CD4-positive, alpha-beta T cell treated with Interleukin-17A for 4 hours (primary cell): ENCODE data around the gene ZNF18.

ENCODE experiments used
- DNase-seq: peaks from one replicate; pipeline ENCODE4 v3.0.0-alpha.2; 2020; ENCODE audit warnings: mixed read lengths

The ZNF18 gene, protein sequence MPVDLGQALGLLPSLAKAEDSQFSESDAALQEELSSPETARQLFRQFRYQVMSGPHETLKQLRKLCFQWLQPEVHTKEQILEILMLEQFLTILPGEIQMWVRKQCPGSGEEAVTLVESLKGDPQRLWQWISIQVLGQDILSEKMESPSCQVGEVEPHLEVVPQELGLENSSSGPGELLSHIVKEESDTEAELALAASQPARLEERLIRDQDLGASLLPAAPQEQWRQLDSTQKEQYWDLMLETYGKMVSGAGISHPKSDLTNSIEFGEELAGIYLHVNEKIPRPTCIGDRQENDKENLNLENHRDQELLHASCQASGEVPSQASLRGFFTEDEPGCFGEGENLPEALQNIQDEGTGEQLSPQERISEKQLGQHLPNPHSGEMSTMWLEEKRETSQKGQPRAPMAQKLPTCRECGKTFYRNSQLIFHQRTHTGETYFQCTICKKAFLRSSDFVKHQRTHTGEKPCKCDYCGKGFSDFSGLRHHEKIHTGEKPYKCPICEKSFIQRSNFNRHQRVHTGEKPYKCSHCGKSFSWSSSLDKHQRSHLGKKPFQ

DNA sequence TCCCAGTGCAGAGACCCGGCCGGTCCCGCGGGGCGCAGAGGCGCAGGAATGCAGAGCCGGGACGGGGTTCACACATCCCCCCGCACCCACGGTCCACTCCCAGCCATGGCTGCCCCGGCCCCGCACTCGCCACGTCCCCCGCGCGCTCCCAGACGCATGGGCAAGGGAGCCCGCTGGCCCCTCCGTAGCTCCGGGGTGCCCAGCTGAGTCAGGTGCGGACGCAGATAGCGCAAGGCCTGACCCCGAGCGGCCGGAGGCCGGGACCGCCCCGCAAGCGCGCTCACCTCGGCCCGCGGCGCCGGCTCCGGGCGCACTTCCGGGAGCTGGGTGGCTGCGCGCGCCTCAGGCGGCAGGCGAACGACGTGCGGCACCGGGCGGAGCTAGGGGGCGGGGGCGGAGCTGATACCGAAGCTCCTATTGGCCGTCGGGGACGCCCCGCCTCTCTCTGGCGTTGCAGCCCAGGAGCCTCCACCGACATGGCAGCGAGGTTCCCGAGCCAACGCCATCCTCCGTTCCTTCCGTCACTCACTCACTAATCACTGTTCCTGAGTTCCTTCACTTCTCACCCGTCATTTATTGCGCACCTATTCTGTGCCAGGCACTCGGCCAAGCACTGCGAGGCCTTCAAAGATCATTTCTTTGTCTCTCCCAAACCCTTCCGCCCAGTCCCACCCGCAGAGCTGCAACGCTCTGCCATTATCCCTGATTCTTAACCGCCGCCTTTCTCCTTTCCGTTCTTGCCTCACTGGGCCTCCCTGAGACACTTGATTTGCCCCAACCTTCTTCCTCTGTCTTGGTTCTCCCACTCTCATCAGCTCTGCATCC, at the start of gene ZNF18:
Gene ZNF18 (minus strand): TSS at position 329 of the 825 bp plus-strand sequence. CDS start 4,646 bp downstream, outside the sequence.
- DNase-seq, result peak; percentile 98

DNA sequence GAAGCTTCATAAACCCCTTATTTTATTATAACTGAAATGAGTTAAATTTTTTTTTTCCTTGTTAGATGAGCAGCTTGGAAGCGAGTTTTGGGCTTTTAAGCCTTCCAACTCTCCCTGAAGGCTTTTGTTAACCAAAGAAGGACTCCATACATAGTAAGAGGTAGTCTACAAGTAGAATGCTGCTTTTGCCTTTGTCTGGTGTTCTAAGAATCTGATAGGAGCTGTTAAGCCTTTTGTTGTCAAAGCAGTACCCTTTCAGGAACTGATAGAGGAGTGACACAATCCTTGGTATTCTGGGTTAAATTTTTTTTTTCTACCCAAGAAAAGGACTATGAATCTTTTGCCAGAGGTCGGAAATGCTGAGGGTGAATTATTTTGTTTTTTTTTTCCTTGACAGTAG, 49.5 kb upstream of the ZNF18 start:
- DNase-seq, result no peak

DNA sequence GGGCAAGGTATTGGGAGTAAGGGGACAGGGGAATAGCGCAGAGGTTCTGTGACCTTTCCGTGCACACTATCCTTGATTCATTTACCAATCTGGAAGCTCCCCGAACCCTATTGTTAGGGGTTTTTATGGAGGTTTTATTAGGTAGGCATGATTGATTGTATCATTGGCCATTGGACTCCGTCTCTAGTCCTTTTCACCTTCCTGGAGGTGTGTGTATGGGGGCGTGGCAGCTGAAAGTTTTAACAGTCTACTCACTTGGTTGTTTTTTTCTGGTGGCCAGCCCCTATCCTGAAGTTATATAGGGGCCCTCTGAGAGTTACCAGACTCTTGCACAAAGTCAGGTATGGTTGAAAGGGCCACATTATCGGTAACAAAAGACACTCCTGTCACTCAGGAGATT, 46.4 kb upstream of the ZNF18 start:
- DNase-seq, result no peak

DNA sequence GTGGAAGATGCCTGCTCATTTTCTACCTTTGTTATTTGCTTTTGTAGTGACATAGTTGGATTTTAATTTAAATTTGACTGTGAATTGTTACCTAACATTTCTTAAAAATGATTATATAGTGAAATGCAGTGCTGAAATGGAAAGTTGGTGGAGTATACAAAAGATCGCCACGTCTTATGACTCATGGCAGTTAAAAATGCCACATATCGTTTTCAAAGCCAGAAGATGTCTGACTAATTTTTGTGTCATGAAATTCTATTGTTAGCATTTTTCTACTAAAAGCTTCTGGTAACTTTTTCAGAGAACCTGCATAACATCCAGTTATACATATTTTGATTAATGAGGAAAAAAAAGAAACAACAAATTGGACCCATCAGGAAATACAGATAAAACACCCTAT, 44.0 kb upstream of the ZNF18 start:
- DNase-seq, result no peak

DNA sequence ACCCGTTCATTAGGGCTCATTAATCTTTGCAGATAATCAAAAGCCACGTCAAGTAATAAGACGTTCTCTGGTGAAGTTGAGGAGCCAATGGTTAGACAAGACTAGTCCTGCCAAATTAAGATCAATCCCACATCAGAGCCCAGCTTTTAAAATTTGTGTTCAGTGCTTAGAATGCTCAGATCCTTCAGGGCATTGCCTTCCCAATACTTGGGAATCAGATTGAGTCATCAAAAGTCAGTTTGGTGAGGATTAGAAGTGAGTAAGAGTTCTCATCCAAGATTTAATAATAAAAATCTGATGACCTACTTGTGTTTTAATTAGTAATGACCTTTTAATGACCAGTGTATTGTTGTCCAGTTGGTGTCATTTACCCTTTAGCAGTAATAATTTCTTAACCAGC, 43.2 kb upstream of the ZNF18 start:
- no peak for DNase-seq

DNA sequence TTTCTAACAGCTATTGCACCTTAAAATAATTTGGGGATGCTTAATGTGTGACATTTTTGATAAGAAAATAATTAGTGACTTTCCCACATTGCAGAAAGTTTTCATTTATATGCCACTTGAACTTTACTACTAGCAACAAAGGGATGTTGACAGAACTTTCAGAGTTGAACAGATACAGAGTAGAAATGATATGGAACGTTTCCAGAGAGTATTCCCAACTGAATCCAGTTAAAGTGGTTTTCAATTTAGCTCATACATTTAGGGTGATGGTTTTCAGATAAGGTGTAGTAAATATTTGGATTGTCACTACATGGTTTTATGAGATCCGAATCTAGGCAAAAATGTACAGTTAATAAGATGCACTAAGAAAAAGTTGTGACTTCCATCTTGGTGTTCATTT, 40.7 kb upstream of the ZNF18 start:
- no peak for DNase-seq

DNA sequence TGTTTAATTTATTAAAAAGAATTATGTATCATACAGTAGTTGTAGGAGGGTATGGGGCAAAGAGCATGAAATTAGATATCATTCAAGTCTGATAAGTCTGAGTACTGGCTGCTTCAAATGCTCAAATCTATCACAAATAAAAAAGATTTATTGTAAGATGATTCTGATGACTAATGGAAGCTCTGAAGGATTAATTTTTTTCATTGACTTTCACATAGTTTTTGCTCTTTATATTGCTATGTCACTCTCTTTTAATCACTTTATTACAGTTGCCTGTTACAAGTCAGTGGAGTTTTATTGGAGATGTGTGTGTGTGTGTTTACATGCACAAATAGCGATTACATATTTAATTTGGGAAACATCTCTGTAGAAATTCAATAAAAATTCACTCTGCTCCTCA, 38.4 kb upstream of the ZNF18 start:
- no peak for DNase-seq

DNA sequence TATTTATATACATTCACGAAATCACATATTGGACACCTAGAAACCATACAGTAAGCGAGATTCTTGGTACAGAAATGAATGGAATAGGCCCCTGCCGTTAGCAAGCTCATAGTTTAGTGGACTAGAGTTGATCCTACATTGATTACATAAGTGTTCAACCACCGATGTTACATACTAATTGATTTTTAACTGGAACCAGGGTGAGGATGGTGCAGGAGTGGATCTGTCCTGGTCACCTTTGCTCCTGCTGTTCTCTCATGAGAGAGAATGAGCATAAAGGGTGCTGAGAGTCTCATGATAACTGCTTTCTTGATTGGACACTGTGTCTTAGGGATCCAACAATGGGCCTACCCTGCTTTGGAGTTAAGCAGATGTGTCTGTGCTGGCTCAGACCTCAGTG, 37.3 kb upstream of the ZNF18 start:
- no peak for DNase-seq

DNA sequence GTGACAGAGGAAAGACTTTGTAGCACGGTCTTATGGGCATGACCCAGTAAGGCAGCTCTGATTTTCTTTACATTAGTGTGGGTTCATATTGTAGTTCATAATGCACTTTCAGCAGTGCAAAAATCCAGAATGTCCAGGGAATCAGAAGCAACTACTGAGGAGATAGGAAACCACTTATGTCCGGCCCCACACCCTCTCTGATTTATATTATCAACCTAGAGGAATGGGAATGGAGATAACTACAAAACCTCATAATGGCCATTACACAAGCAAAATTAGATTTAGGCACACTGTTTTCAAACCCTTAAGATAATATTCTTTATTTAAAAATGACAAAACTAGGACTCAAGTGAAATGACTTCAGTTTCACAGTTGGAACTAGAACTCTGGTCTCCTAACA, 31.3 kb upstream of the ZNF18 start:
- no peak for DNase-seq

DNA sequence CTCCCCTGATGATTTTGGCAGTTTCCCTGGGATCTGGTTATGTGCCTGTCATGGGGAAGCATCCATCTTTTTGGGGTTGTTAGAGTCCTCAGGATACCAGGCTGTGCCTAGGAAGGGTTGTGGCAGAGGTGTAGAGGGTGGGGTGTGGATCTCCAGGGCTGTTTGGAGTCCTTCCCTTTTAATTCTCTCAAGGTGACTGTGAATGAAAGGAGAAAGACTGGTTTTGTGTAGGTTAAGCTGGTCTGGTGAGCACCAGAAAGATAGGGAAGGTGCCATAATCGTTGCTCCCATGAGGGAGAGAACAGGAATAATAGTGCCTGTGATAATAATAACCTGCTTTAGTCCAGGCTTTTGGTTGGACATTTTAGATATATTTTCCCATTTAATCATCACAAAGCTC, 30.4 kb upstream of the ZNF18 start:
- DNase-seq, result no peak

DNA sequence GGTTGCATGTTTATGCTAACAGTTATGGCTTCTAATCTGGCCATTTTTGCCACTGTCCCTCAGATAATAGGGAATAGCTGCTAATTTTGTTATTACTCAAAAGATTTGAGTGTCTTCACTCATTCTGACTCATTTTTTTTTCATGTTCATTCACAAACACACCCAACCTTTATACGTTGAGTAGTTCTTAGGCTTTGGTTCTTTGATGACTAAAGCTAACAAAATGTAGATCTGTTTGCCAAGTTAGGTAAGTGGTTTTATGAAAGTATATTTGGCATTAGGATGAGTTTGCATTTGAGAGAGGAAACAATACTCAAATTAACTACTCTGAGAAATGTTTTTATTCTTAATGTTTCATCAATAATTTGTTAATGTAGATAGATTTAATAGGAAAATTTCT, 27.1 kb upstream of the ZNF18 start:
- no peak for DNase-seq

DNA sequence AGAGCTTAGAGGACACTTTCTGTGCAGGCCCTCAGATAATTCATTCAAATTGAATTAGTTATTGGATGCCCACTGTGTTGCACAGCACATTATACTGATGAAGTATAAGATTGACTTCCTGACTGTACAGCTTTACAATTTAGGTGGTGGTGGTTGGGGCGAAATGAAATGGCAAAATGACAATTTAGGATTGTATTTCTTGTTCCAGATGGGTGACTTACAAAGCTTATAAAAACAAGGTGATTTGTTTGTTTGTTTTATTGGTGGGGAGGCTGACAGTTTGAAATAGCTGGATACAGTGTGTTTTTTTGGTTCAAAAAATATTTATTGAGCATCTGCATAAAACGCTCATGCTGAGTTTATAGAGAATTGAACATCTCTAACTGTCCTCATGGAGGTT, 25.0 kb upstream of the ZNF18 start:
- no peak for DNase-seq

DNA sequence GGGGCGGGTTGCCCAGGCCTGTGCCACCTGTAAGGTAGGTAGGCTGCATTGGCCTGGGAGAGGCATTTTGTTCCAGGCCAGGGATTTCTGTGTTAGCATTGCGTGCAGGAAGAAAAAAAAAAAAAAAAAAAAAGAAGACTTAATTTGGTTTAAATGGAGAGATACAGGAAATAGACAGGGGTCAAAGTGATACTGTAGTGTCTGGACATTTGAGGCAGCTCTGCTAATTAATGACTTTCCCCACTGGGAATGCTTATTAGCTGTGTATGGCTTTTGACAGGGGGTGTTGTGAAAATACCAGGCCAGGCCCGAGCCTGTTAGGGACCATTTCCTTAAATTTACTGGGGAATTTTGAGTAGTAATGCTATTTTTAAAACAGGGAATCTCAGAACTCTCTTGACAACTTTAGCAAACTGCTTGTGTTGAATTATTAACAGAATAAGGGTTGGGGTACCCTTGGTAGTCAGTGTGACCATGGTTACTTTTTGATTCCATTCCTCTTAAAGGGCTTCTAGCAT, 24.4 kb upstream of the ZNF18 start:
- no peak for DNase-seq

DNA sequence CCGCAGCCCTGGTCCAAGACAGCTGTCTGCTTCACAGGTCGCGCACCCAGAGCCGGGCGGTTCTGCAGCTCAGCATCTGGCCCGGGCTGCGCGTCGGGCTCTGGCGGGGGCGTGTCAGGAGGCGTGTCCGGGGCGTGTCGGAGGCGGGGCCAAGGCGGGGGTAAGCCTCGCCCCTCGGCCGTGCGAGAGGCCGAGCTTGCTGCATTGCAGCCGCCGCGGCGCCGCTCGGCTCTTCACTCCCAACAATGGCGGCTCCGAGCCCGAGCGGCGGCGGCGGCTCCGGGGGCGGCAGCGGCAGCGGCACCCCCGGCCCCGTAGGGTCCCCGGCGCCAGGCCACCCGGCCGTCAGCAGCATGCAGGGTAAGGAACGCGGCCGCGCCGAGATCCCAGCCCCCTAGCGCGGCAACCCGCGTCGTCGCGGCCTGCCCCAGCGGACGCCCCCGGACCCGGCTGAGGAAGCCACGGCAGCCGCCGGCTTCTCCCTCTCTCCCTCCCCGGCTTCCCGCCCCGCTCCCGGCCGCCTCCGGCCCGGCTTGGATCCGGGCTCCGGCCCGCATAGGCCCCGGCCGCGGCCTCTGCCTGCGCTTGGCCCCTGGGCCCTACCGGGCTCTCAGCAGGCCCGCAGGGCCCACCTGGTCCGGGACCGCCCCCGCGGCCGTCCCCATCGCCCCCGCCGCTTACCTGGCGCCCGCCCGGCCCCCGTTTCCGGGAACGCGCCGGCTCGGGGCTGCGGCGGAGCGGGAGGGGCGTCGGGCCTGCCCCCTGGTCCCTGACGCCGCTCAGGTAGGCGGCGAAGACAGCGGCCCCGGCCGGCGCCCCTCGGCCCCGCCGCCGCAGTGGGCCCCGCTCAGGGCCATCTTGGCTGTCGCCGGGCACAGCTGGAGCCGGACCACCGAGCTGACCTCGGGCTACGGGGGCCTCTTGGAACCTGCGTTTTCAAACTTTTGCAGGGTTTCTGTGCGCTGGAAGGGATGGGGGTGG, 23.7 kb upstream of the ZNF18 start, which contains the start of gene MAP2K4:
Gene MAP2K4 (plus strand): TSS at position 236 of the 981 bp plus-strand sequence. CDS start 10 bp downstream, at position 246.
- DNase-seq, result peak; percentile 94

DNA sequence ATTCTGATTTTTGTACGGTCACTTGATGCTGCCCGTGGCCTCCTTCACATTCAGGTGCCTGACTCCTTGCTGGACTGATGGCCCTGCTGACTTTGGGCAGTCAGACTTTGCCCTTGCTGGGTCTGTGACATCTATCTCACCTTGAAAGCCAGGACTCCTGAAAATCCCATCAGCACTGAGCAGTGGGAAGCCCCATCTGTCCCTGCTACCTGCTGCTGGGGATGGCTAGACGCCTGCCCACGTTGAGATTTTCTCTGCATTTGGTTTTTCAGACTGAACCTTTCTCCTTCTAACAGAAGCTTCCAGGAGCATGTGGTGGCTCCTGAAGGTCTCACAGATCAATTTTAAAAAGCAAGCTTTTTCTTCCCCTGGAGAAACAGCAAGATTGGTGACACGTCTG, 10.2 kb upstream of the ZNF18 start:
- DNase-seq, result no peak

DNA sequence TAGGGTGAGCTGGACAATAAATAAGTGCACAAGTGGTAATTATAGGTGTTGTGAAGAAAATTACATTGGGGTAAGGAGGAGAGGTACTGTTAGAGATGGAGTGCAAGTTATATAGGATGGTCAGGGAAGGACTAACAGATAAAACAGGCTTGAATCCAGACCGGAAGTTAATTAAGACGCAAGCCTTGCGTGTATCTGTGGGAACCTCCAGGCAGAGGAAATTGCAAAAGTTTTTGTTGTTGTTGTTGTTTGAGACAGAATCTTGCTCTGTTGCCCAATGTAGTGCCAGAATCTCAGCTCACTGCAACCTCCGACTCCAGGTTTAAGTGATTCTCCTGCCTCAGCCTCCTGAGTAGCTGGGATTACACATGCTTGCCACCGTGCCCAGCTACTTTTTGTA, 2.4 kb upstream of the ZNF18 start:
- DNase-seq, result no peak

DNA sequence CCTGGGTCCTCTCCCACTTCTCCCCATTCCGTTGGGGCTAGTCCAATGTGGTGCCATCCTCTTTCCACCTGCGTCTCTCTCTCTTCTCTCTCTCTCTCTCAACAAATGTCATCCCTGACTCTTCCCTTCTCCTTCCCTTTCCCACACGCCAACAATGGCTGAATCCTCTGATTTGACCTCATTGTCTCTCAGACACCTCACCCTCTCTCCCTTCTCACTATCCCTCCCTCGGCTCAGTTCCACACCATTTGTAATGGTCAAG, 628 bp upstream of the ZNF18 start:
- DNase-seq, result no peak

DNA sequence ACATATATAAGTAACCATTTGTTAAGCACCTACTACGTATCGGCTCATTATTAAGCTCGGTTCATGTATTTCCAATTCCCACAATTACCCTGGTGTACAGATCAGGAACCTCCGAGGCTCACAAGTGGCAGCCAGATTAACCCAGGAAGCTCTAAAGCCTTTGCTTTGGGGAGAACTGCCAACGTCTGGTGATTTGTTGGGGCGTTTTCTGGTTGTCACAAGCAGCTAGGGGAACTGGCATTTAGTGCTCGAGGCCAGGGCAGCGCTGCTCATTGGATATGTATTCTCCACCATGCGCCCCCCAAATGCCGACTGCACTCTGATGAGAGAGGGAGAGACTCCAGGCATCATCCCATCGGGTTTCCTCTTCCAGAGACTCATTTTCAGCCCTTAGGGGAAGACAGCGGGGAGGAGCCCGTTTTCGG, 541 bp downstream of the ZNF18 start:
- no peak for DNase-seq

DNA sequence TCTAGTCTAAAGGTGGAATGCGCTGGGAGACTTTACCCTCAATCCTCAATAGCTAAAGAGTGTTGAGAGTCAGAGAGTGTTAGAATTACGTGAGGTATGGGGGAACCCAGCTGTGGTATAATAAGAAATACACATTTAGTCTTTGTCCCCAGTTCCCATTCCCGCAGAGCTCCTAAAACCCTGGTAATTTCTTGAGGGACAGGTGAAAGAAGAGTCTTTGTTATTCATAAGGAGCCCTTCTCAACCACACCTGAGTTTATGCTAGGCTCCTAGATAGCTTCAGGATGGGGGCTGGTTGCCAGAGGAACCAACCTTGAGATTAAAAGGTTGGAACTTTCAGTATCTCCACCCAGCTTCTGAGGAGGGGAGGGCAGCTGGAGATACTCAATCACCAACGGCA, 5.8 kb downstream of the ZNF18 start:
- no peak for DNase-seq

DNA sequence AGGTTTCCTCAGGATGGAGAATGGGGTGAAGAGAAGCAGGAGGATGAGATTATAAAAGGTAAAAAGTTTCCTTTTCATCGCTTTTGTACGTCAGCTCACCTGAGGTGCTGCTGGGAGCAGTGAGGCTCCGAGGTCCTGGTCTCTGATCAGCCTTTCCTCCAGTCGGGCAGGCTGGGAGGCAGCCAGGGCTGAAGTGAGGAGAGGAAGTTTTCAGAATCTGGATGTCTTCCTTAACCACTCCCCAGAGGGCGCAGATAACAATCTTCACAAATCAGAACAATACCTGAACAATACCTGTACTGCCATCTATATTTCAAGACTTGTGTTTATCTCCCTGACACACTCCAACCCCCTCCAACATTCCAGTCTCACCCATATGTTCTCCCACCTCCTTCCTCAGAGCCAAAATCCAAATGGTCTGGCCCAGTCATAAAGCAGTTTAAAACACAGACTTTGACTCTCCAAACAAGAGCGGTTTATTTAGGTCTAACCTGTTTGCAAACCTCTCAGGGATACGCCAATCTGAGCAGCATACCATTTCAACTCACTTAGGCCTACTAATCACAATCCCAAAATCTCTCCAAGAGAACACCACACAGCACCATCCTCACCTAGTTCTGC, 6.8 kb downstream of the ZNF18 start:
- no peak for DNase-seq

DNA sequence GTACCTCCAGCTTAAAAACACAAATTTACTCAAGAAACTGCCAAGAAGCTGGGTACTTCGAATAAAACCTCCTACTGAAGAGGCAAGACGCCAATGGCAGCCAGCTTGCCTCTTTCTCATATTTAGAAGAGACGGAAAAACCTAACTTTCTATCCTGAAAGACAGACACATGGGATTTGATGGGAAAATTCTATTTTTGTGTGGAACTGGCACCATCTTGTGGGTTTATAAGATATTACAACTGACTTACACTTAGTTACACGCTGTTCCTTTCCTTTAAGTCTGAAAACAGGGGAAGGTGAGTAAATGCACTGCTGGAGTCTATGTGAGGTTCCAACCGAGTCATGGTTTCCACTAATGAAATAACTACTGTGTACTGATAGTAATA, 10.3 kb downstream of the ZNF18 start:
- no peak for DNase-seq
